ENCODE measurements around the gene BRIP1.

GRCh38 chr17:61701978-61702377 lies 161.3 kb downstream of the BRIP1 start:
- TF ChIP-seq CTCF (IDR thresholded peaks at IDR 0.05; ENCODE audit: extremely low read depth in 1 of 2, insufficient read depth in 1 of 2, low read depth in 1 of 2, low read length in 2 of 2), result no peak
- no peak for TF ChIP-seq MAX (IDR thresholded peaks at IDR 0.05; ENCODE audit: insufficient read depth, insufficient read length)
- no peak for TF ChIP-seq POLR2A (IDR thresholded peaks at IDR 0.05; ENCODE audit: low read depth, low read length)
- no peak for TF ChIP-seq EZH2 (IDR thresholded peaks at IDR 0.05; ENCODE audit: borderline replicate concordance, low read depth, low read length, severe bottlenecking)
- TF ChIP-seq GATA2 (IDR thresholded peaks at IDR 0.05; ENCODE audit: insufficient read depth, insufficient read length, low read depth, low read length), result no peak
- TF ChIP-seq JUN (IDR thresholded peaks at IDR 0.05; ENCODE audit: borderline replicate concordance, insufficient read depth, insufficient read length, low read depth), result no peak
